ENCODE results near the gene GSPT1.

Gene GSPT1

GRCh38 chr16:11907160-11907970 lies 8.4 kb downstream of the GSPT1 start:
- TF ChIP-seq CTCF (IDR thresholded peaks at IDR 0.05; ENCODE audit: extremely low read depth, insufficient read depth, missing control alignments) = no peak
- in situ Hi-C loops (cut with MboI; ENCODE audit: low pct_unique_long_range_greater_than_20kb, low sequenced_read_pairs, unreplicated experiment) = no loop called here
- no peak for DNase-seq (ENCODE audit: low spot score)

- in situ Hi-C loops (cut with MboI; ENCODE audit: low pct_unique_long_range_greater_than_20kb, low sequenced_read_pairs, unreplicated experiment) = no loop called here
- no peak for TF ChIP-seq CTCF (IDR thresholded peaks at IDR 0.05; ENCODE audit: extremely low read depth, insufficient read depth, missing control alignments)
- DNase-seq (ENCODE audit: low spot score) = no peak
These were observed 11.8 kb downstream of the GSPT1 start for GRCh38 chr16:11903906-11904305.

DNA sequence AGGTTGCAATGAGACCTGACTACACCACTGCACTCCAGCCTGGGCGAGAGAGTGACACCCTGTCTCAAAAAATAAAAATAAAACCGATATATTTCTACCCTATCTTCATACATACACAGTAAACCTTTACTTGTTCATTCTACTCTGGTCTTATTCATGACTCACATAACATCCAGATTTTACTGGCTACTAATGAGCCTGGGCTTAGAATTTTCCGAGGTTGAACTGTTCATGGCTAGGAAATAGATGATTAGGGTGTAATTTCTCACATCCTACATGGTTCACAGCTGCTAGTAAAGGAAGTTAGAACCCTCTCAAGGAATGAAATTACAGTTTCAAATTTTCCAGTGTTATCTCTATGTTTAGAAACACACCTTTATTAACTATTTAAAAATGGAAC lies 14.7 kb downstream of the GSPT1 start:
- no peak for TF ChIP-seq CTCF (IDR thresholded peaks at IDR 0.05; ENCODE audit: extremely low read depth, insufficient read depth, missing control alignments)
- in situ Hi-C loops (cut with MboI; ENCODE audit: low pct_unique_long_range_greater_than_20kb, low sequenced_read_pairs, unreplicated experiment) = no loop called here
- DNase-seq (ENCODE audit: low spot score) = no peak

GRCh38 chr16:11896486-11897176 lies 19.1 kb downstream of the GSPT1 start:
- in situ Hi-C loops (cut with MboI; ENCODE audit: low pct_unique_long_range_greater_than_20kb, low sequenced_read_pairs, unreplicated experiment) = no loop called here
- no peak for TF ChIP-seq CTCF (IDR thresholded peaks at IDR 0.05; ENCODE audit: extremely low read depth, insufficient read depth, missing control alignments)
- no peak for DNase-seq (ENCODE audit: low spot score)

- no peak for DNase-seq (ENCODE audit: low spot score)
- TF ChIP-seq CTCF (IDR thresholded peaks at IDR 0.05; ENCODE audit: extremely low read depth, insufficient read depth, missing control alignments) = no peak
These were observed 22.2 kb downstream of the GSPT1 start for GRCh38 chr16:11893571-11893970.

GRCh38 chr16:11892761-11893160 lies 23.0 kb downstream of the GSPT1 start:
- in situ Hi-C loops (cut with MboI; ENCODE audit: low pct_unique_long_range_greater_than_20kb, low sequenced_read_pairs, unreplicated experiment) = no loop called here
- TF ChIP-seq CTCF (IDR thresholded peaks at IDR 0.05; ENCODE audit: extremely low read depth, insufficient read depth, missing control alignments) = no peak
- DNase-seq (ENCODE audit: low spot score) = no peak

More at GRCh38 chr16:11893571-11893970, 22.2 kb downstream of the GSPT1 start:
- in situ Hi-C loops (cut with MboI; ENCODE audit: low pct_unique_long_range_greater_than_20kb, low sequenced_read_pairs, unreplicated experiment) = no loop called here
